ENCODE data around the gene MEST.

GRCh38 chr7:130554481-130554880 is 62.6 kb downstream of the MEST start:
- no peak for TF ChIP-seq EZH2 (IDR thresholded peaks at IDR 0.05; ENCODE audit: borderline replicate concordance, low read depth, low read length, severe bottlenecking)
- TF ChIP-seq, protein P1, sequence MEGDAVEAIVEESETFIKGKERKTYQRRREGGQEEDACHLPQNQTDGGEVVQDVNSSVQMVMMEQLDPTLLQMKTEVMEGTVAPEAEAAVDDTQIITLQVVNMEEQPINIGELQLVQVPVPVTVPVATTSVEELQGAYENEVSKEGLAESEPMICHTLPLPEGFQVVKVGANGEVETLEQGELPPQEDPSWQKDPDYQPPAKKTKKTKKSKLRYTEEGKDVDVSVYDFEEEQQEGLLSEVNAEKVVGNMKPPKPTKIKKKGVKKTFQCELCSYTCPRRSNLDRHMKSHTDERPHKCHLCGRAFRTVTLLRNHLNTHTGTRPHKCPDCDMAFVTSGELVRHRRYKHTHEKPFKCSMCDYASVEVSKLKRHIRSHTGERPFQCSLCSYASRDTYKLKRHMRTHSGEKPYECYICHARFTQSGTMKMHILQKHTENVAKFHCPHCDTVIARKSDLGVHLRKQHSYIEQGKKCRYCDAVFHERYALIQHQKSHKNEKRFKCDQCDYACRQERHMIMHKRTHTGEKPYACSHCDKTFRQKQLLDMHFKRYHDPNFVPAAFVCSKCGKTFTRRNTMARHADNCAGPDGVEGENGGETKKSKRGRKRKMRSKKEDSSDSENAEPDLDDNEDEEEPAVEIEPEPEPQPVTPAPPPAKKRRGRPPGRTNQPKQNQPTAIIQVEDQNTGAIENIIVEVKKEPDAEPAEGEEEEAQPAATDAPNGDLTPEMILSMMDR (IDR thresholded peaks at IDR 0.05; ENCODE audit: borderline replicate concordance, extremely low read depth, low read length, poor library complexity, severe bottlenecking): no peak

Data from DND-41 (cell line).